BLaER1 treated with 17β-estradiol and CSF1 and Interleukin-3, amounts not matched to agents 10 nM and 100 nM (cell line): ENCODE data around the gene BANK1.
A peak's percentile ranks its signal among the peaks of the same experiment; 100 is the strongest.

Source experiments
- H3K27ac ChIP-seq, 11 experiments: shearing (Covaris generic); formaldehyde crosslinking; 2 replicates each; pipeline ENCODE4 v1.8.1; 2022
- H3K27me3 ChIP-seq, 11 experiments: shearing (Covaris generic); formaldehyde crosslinking; 2 replicates each; pipeline ENCODE4 v1.8.1; 2022
- H3K36me3 ChIP-seq, 11 experiments: shearing (Covaris generic); formaldehyde crosslinking; 2 replicates each; pipeline ENCODE4 v1.8.1; 2022
- H3K4me1 ChIP-seq, 10 experiments: shearing (Covaris generic); formaldehyde crosslinking; 2 replicates each; pipeline ENCODE4 v1.8.1; 2022
- H3K4me2 ChIP-seq, 11 experiments: shearing (Covaris generic); formaldehyde crosslinking; 2 replicates each; pipeline ENCODE4 v1.8.1; 2022
- H3K4me3 ChIP-seq, 10 experiments: shearing (Covaris generic); formaldehyde crosslinking; 2 replicates each; pipeline ENCODE4 v1.8.1; 2022
- H3K9ac ChIP-seq, 11 experiments: shearing (Covaris generic); formaldehyde crosslinking; 2 replicates each; pipeline ENCODE4 v1.8.1; 2022
- H3K9me3 ChIP-seq, 11 experiments: shearing (Covaris generic); formaldehyde crosslinking; replicated peaks in 1 of 11; 2 replicates each; pipeline ENCODE4 v1.8.1; 2022
- H4K20me1 ChIP-seq, 11 experiments: shearing (Covaris generic); formaldehyde crosslinking; 2 replicates each; pipeline ENCODE4 v1.8.1; 2022
- Cebpa-rat ChIP-seq, 11 experiments: shearing (Covaris generic); IDR thresholded peaks; 2 replicates each; pipeline ENCODE4 v1.8.1; 2022

BANK1 gene

GRCh38 chr4:101967697-101968346 lies 177.3 kb downstream of the BANK1 start:
- H3K27ac ChIP-seq = no peak overlapping the region
- no peak for TF ChIP-seq Cebpa-rat (IDR thresholded peaks at IDR 0.05)
- H3K4me2 ChIP-seq = no peak overlapping the region
- no peaks in the 10 kb centered on the region for H4K20me1 ChIP-seq
- H3K4me3 ChIP-seq = no peak overlapping the region
- no peaks in the 10 kb centered on the region for H3K9me3 ChIP-seq
- no peak overlapping the region for H3K9ac ChIP-seq
- H3K27me3 ChIP-seq = no peaks in the 10 kb centered on the region
- H3K36me3 ChIP-seq = no peaks in the 10 kb centered on the region
- peaks cover 0 to 23% (median 7%) of the 10 kb centered on the region in 10 experiments; a peak in 13 of 20 replicates for H3K4me1 ChIP-seq

GRCh38 chr4:101968364-101968763 lies 177.8 kb downstream of the BANK1 start:
- no peaks in the 10 kb centered on the region for H3K27me3 ChIP-seq
- no peak overlapping the region for H3K9ac ChIP-seq

GRCh38 chr4:101969965-101970364 lies 179.4 kb downstream of the BANK1 start:
- Histone ChIP-seq H4K20me1 (no peaks in the 10 kb centered on the region), H3K9me3 (no peaks in the 10 kb centered on the region), H3K4me3 (no peak overlapping the region), H3K4me2 (peak overlapping the region in 6 of 11 experiments; percentile 20 to 58 (median 43); a peak in 6 of 22 replicates), H3K27ac (no peak overlapping the region), H3K9ac (no peak overlapping the region), H3K27me3 (no peaks in the 10 kb centered on the region), H3K36me3 (no peaks in the 10 kb centered on the region), H3K4me1 (peaks cover 0 to 23% (median 7%) of the 10 kb centered on the region in 10 experiments; a peak in 13 of 20 replicates)
- TF ChIP-seq Cebpa-rat (IDR thresholded peaks at IDR 0.05) = no peak

More at GRCh38 chr4:101968364-101968763, 177.8 kb downstream of the BANK1 start:
- peaks cover 0 to 23% (median 7%) of the 10 kb centered on the region in 10 experiments; a peak in 13 of 20 replicates for H3K4me1 ChIP-seq
- H3K9me3 ChIP-seq = no peaks in the 10 kb centered on the region
- TF ChIP-seq Cebpa-rat (IDR thresholded peaks at IDR 0.05) = no peak
- H3K4me2 ChIP-seq = no peak overlapping the region
- H3K27ac ChIP-seq = no peak overlapping the region
- H4K20me1 ChIP-seq = no peaks in the 10 kb centered on the region
- H3K4me3 ChIP-seq = no peak overlapping the region
- H3K36me3 ChIP-seq = no peaks in the 10 kb centered on the region

- H3K4me1 ChIP-seq = peaks cover 0 to 19% (median 7%) of the 10 kb centered on the region in 10 experiments; a peak in 13 of 20 replicates
- no peaks in the 10 kb centered on the region for H3K36me3 ChIP-seq
- H3K4me2 ChIP-seq = peak overlapping the region in 6 of 11 experiments; percentile 20 to 58 (median 43); a peak in 10 of 22 replicates
- no peak overlapping the region for H3K4me3 ChIP-seq
- H3K9ac ChIP-seq = no peak overlapping the region
- no peak for TF ChIP-seq Cebpa-rat (IDR thresholded peaks at IDR 0.05)
- H3K9me3 ChIP-seq = no peaks in the 10 kb centered on the region
- no peak overlapping the region for H3K27ac ChIP-seq
- H3K27me3 ChIP-seq = no peaks in the 10 kb centered on the region
- no peaks in the 10 kb centered on the region for H4K20me1 ChIP-seq
Measured at GRCh38 chr4:101970547-101971155, 180.1 kb downstream of the BANK1 start.

- no peaks in the 10 kb centered on the region for H4K20me1 ChIP-seq
- no peaks in the 10 kb centered on the region for H3K27me3 ChIP-seq
- no peak overlapping the region for H3K9ac ChIP-seq
- peaks cover 0 to 14% (median 7%) of the 10 kb centered on the region in 10 experiments; a peak in 13 of 20 replicates for H3K4me1 ChIP-seq
- H3K27ac ChIP-seq = no peak overlapping the region
- H3K4me2 ChIP-seq = peak overlapping the region in 2 of 11 experiments; percentile 3 to 22; a peak in 1 of 22 replicates
- no peaks in the 10 kb centered on the region for H3K36me3 ChIP-seq
- H3K4me3 ChIP-seq = no peak overlapping the region
- no peaks in the 10 kb centered on the region for H3K9me3 ChIP-seq
- no peak for TF ChIP-seq Cebpa-rat (IDR thresholded peaks at IDR 0.05)
Measured at GRCh38 chr4:101972791-101973190, 182.3 kb downstream of the BANK1 start.

- Histone ChIP-seq H3K27me3 (no peaks in the 10 kb centered on the region), H3K4me3 (no peak overlapping the region), H3K4me1 (peaks cover 0 to 14% (median 7%) of the 10 kb centered on the region in 10 experiments; a peak in 13 of 20 replicates), H3K36me3 (no peaks in the 10 kb centered on the region), H3K9ac (no peak overlapping the region), H4K20me1 (no peaks in the 10 kb centered on the region), H3K4me2 (no peak overlapping the region), H3K9me3 (no peaks in the 10 kb centered on the region), H3K27ac (no peak overlapping the region)
- TF ChIP-seq Cebpa-rat (IDR thresholded peaks at IDR 0.05) = no peak
Measured at GRCh38 chr4:101973361-101973760, 182.8 kb downstream of the BANK1 start.

- H3K4me3 ChIP-seq = no peak overlapping the region
- H3K4me1 ChIP-seq = peaks cover 4 to 10% (median 6%) of the 10 kb centered on the region in 10 experiments; a peak in 18 of 20 replicates
- no peaks in the 10 kb centered on the region for H4K20me1 ChIP-seq
- H3K27ac ChIP-seq = no peak overlapping the region
- no peaks in the 10 kb centered on the region for H3K36me3 ChIP-seq
- H3K9me3 ChIP-seq = no peaks in the 10 kb centered on the region
- no peak overlapping the region for H3K9ac ChIP-seq
- no peak for TF ChIP-seq Cebpa-rat (IDR thresholded peaks at IDR 0.05)
- no peak overlapping the region for H3K4me2 ChIP-seq
- H3K27me3 ChIP-seq = no peaks in the 10 kb centered on the region
Measured at GRCh38 chr4:101977076-101977475, 186.5 kb downstream of the BANK1 start.

- TF ChIP-seq Cebpa-rat (IDR thresholded peaks at IDR 0.05) = no peak
- Histone ChIP-seq H3K9ac (no peak overlapping the region), H3K9me3 (peaks cover 0 to 14% (median 9%) of the 10 kb centered on the region in 11 experiments; a peak in 12 of 22 replicates), H3K4me3 (no peak overlapping the region), H3K27ac (no peak overlapping the region), H3K27me3 (no peaks in the 10 kb centered on the region), H3K36me3 (no peaks in the 10 kb centered on the region), H3K4me2 (peak overlapping the region; percentile 0 to 65 (median 40); a peak in 17 of 22 replicates), H3K4me1 (peaks cover 4 to 14% (median 7%) of the 10 kb centered on the region in 10 experiments; a peak in 18 of 20 replicates), H4K20me1 (no peaks in the 10 kb centered on the region)
Measured at GRCh38 chr4:101981756-101982155, 191.2 kb downstream of the BANK1 start.

GRCh38 chr4:101983835-101984234 lies 193.3 kb downstream of the BANK1 start:
- no peak for TF ChIP-seq Cebpa-rat (IDR thresholded peaks at IDR 0.05)

More at GRCh38 chr4:101983835-101984234, 193.3 kb downstream of the BANK1 start:
- Histone ChIP-seq H3K27ac (no peak overlapping the region), H4K20me1 (no peaks in the 10 kb centered on the region), H3K4me2 (no peak overlapping the region), H3K4me1 (peaks cover 6 to 35% (median 23%) of the 10 kb centered on the region in 10 experiments; a peak in 19 of 20 replicates), H3K4me3 (no peak overlapping the region), H3K36me3 (no peaks in the 10 kb centered on the region), H3K27me3 (no peaks in the 10 kb centered on the region), H3K9me3 (peaks cover 0 to 14% (median 9%) of the 10 kb centered on the region in 11 experiments; a peak in 12 of 22 replicates), H3K9ac (no peak overlapping the region)
